WTC11 (cell line): ENCODE data around the gene HSF2BP. TPM values are rescaled to one million over a fixed set of nuclear protein-coding genes. Genes with fewer than 3 reads are reported as not detected.
"Not testable (repeated sequence)": the region's sequence is repeated elsewhere in the genome, so short reads cannot be mapped to it uniquely, and the experiment has no call there.

Experiments used
- ATAC-seq: fragments of 200-7000 bp; cut with Tn5 transposase; 2 replicates; pipeline ENCODE4 v1.10.0; 2021; ENCODE audit warnings: mild to moderate bottlenecking, moderate library complexity
- CTCF ChIA-PET: fragments of 300-600 bp; sonication (Branson Sonifier 250); formaldehyde crosslinking; loops from one replicate; lab custom pipeline; 2021; ENCODE audit warnings: antibody characterized with exemption; lab: Charles Lee
- POLR2A ChIA-PET: fragments of 350-600 bp; sonication (Branson Sonifier 250); formaldehyde crosslinking; loops from one replicate; lab custom pipeline; 2021; ENCODE audit warnings: antibody characterized with exemption; lab: Charles Lee
- DNase-seq: peaks from one replicate; pipeline ENCODE4 v3.0.0; 2021; ENCODE audit warnings: low spot score
- H3K27ac Mint-ChIP-seq: 2 replicates; pipeline ENCODE4 v1.8.0; 2021; ENCODE audit warnings: mixed read lengths
- H3K27me3 Mint-ChIP-seq: 2 replicates; pipeline ENCODE4 v1.8.0; 2021; ENCODE audit warnings: low read depth, mild to moderate bottlenecking, moderate library complexity, mixed read lengths
- H3K36me3 Mint-ChIP-seq: 2 replicates; pipeline ENCODE4 v1.8.0; 2021; ENCODE audit warnings: mixed read lengths
- H3K4me1 Mint-ChIP-seq: 2 replicates; pipeline ENCODE4 v1.8.0; 2022; ENCODE audit warnings: mixed read lengths
- H3K4me3 Mint-ChIP-seq: 2 replicates; pipeline ENCODE4 v1.8.0; 2021; ENCODE audit warnings: mild to moderate bottlenecking, moderate library complexity, mixed read lengths
- H3K9me3 Mint-ChIP-seq: 2 replicates; pipeline ENCODE4 v1.8.0; 2021; ENCODE audit warnings: mixed read lengths
- total RNA-seq: library from RNA; stranded (reverse); gene quantifications from 3 replicates; pipeline ENCODE4 v1.2.3, GENCODE V29; 2021

Gene HSF2BP
- total RNA-seq, 1 experiment from 2014 or later, result 1.1 TPM

- CTCF ChIA-PET, H3K27me3 Mint-ChIP-seq, DNase-seq, H3K36me3 Mint-ChIP-seq, POLR2A ChIA-PET, H3K27ac Mint-ChIP-seq, H3K4me3 Mint-ChIP-seq, H3K9me3 Mint-ChIP-seq, ATAC-seq, H3K4me1 Mint-ChIP-seq: not testable (repeated sequence)
Observed at GRCh38 chr21:43511209-43511608, 148.1 kb downstream of the HSF2BP start.

GRCh38 chr21:43510669-43511068 is 148.6 kb downstream of the HSF2BP start:
- H3K4me1 Mint-ChIP-seq, H3K36me3 Mint-ChIP-seq, POLR2A ChIA-PET, H3K27me3 Mint-ChIP-seq, H3K9me3 Mint-ChIP-seq, H3K27ac Mint-ChIP-seq, H3K4me3 Mint-ChIP-seq, DNase-seq, ATAC-seq, CTCF ChIA-PET: not testable (repeated sequence)

- H3K27ac Mint-ChIP-seq, H3K36me3 Mint-ChIP-seq, CTCF ChIA-PET, H3K4me1 Mint-ChIP-seq, H3K4me3 Mint-ChIP-seq, H3K9me3 Mint-ChIP-seq, H3K27me3 Mint-ChIP-seq, ATAC-seq, DNase-seq, POLR2A ChIA-PET: not testable (repeated sequence)
Observed at GRCh38 chr21:43503892-43504291, 155.4 kb downstream of the HSF2BP start.

GRCh38 chr21:43503075-43503750 is 156.1 kb downstream of the HSF2BP start:
- H3K9me3 Mint-ChIP-seq, POLR2A ChIA-PET, H3K4me3 Mint-ChIP-seq, CTCF ChIA-PET, DNase-seq, H3K27me3 Mint-ChIP-seq, H3K4me1 Mint-ChIP-seq, H3K36me3 Mint-ChIP-seq, H3K27ac Mint-ChIP-seq: not testable (repeated sequence)
- peak; percentile 67; the same call in 1 of the 2 replicates for ATAC-seq

GRCh38 chr21:43502407-43503071 is 156.7 kb downstream of the HSF2BP start:
- H3K27ac Mint-ChIP-seq, H3K9me3 Mint-ChIP-seq, H3K4me1 Mint-ChIP-seq: not testable (repeated sequence)

GRCh38 chr21:43498924-43499323 is 160.4 kb downstream of the HSF2BP start:
- POLR2A ChIA-PET, result not testable (repeated sequence)

More at GRCh38 chr21:43502407-43503071, 156.7 kb downstream of the HSF2BP start:
- ATAC-seq, H3K4me3 Mint-ChIP-seq, POLR2A ChIA-PET, H3K36me3 Mint-ChIP-seq, H3K27me3 Mint-ChIP-seq, DNase-seq, CTCF ChIA-PET: not testable (repeated sequence)

GRCh38 chr21:43498065-43498464 is 161.2 kb downstream of the HSF2BP start:
- H3K4me3 Mint-ChIP-seq, H3K36me3 Mint-ChIP-seq, CTCF ChIA-PET, POLR2A ChIA-PET, H3K9me3 Mint-ChIP-seq, DNase-seq, H3K27me3 Mint-ChIP-seq, H3K27ac Mint-ChIP-seq, H3K4me1 Mint-ChIP-seq, ATAC-seq: not testable (repeated sequence)

More at GRCh38 chr21:43498924-43499323, 160.4 kb downstream of the HSF2BP start:
- DNase-seq, ATAC-seq, H3K36me3 Mint-ChIP-seq, H3K27me3 Mint-ChIP-seq, H3K27ac Mint-ChIP-seq, H3K9me3 Mint-ChIP-seq, CTCF ChIA-PET, H3K4me3 Mint-ChIP-seq, H3K4me1 Mint-ChIP-seq: not testable (repeated sequence)

- H3K27ac Mint-ChIP-seq, H3K36me3 Mint-ChIP-seq, ATAC-seq, H3K9me3 Mint-ChIP-seq, CTCF ChIA-PET, H3K4me3 Mint-ChIP-seq, H3K4me1 Mint-ChIP-seq, POLR2A ChIA-PET, H3K27me3 Mint-ChIP-seq, DNase-seq: not testable (repeated sequence)
Observed at GRCh38 chr21:43494279-43495012, 164.8 kb downstream of the HSF2BP start.

GRCh38 chr21:43493471-43493870 is 165.8 kb downstream of the HSF2BP start:
- H3K27me3 Mint-ChIP-seq, H3K36me3 Mint-ChIP-seq, H3K4me3 Mint-ChIP-seq, CTCF ChIA-PET, H3K27ac Mint-ChIP-seq, DNase-seq, H3K4me1 Mint-ChIP-seq, H3K9me3 Mint-ChIP-seq, POLR2A ChIA-PET, ATAC-seq: not testable (repeated sequence)

- H3K4me1 Mint-ChIP-seq, ATAC-seq, H3K27me3 Mint-ChIP-seq, POLR2A ChIA-PET, H3K9me3 Mint-ChIP-seq, DNase-seq, H3K27ac Mint-ChIP-seq, H3K4me3 Mint-ChIP-seq, H3K36me3 Mint-ChIP-seq, CTCF ChIA-PET: not testable (repeated sequence)
Observed at GRCh38 chr21:43488235-43488634, 171.1 kb downstream of the HSF2BP start.

- H3K4me1 Mint-ChIP-seq, H3K36me3 Mint-ChIP-seq, POLR2A ChIA-PET, ATAC-seq, H3K27me3 Mint-ChIP-seq, H3K27ac Mint-ChIP-seq, H3K9me3 Mint-ChIP-seq, DNase-seq, CTCF ChIA-PET, H3K4me3 Mint-ChIP-seq: not testable (repeated sequence)
Observed at GRCh38 chr21:43486051-43486450, 173.2 kb downstream of the HSF2BP start.

- CTCF ChIA-PET, H3K27me3 Mint-ChIP-seq, POLR2A ChIA-PET, ATAC-seq, H3K4me3 Mint-ChIP-seq, H3K4me1 Mint-ChIP-seq, DNase-seq, H3K9me3 Mint-ChIP-seq, H3K36me3 Mint-ChIP-seq, H3K27ac Mint-ChIP-seq: not testable (repeated sequence)
Observed at GRCh38 chr21:43485016-43485415, 174.3 kb downstream of the HSF2BP start.
